ENCODE results near the gene EIF4H. TPM values are rescaled to one million over a fixed set of nuclear protein-coding genes. Genes with fewer than 3 reads are reported as not detected.

EIF4H gene
- total and polyA plus RNA-seq, 4 donors: 125 to 250 (median 223) TPM

GRCh38 chr7:74138945-74139843, 35.0 kb upstream of the EIF4H start:
- Histone ChIP-seq H3K4me1 (ENCODE audit: control insufficient read depth in 5 of 5, insufficient read depth in 5 of 5, low read length in 5 of 5) (no peaks in the 10 kb centered on the region), H3K36me3 (ENCODE audit: control insufficient read depth in 4 of 4, insufficient read depth in 4 of 4, low read length in 4 of 4) (no peaks in the 10 kb centered on the region), H3K27me3 (ENCODE audit: control insufficient read depth in 3 of 3, insufficient read depth in 3 of 3, low read length in 2 of 3) (no peaks in the 10 kb centered on the region), H3K27ac (ENCODE audit: low read depth in 1 of 2, low read length in 1 of 2) (no peak overlapping the region), H3K4me3 (no peak overlapping the region), H3K9me3 (ENCODE audit: control insufficient read depth in 4 of 4, insufficient read depth in 3 of 4, low read length in 3 of 4) (no peaks in the 10 kb centered on the region), H3K9ac (ENCODE audit: insufficient read depth in 1 of 2, low read length in 2 of 2) (no peak overlapping the region)
- no peak for TF ChIP-seq CTCF (IDR thresholded peaks at IDR 0.05; ENCODE audit: control extremely low read depth, extremely low read depth)
- DNase-seq (no peak), ATAC-seq (ENCODE audit: insufficient read depth, low FRiP score) (no peak)
- 88 to 92% methylated on average over 16 of the region's 16 CpGs for WGBS, 2 donors

GRCh38 chr7:74141705-74142104, 32.5 kb upstream of the EIF4H start:
- Histone ChIP-seq H3K9ac (ENCODE audit: insufficient read depth in 1 of 2, low read length in 2 of 2) (no peak overlapping the region), H3K27me3 (ENCODE audit: control insufficient read depth in 3 of 3, insufficient read depth in 3 of 3, low read length in 2 of 3) (no peaks in the 10 kb centered on the region), H3K36me3 (ENCODE audit: control insufficient read depth in 4 of 4, insufficient read depth in 4 of 4, low read length in 4 of 4) (no peaks in the 10 kb centered on the region), H3K9me3 (ENCODE audit: control insufficient read depth in 4 of 4, insufficient read depth in 3 of 4, low read length in 3 of 4) (peaks cover 0 to 5% (median 2%) of the 10 kb centered on the region in 4 donors), H3K27ac (ENCODE audit: low read depth in 1 of 2, low read length in 1 of 2) (no peak overlapping the region), H3K4me3 (no peak overlapping the region), H3K4me1 (ENCODE audit: control insufficient read depth in 5 of 5, insufficient read depth in 5 of 5, low read length in 5 of 5) (no peaks in the 10 kb centered on the region)
- WGBS, 2 donors: 34 to 41% methylated on average over 1 of the region's 1 CpG
- ATAC-seq (ENCODE audit: insufficient read depth, low FRiP score) (no peak), DNase-seq (no peak)
- TF ChIP-seq CTCF (IDR thresholded peaks at IDR 0.05; ENCODE audit: control extremely low read depth, extremely low read depth): no peak

- no peak for DNase-seq
- H3K9ac ChIP-seq (ENCODE audit: insufficient read depth in 1 of 2, low read length in 2 of 2): no peak overlapping the region
- H3K4me1 ChIP-seq (ENCODE audit: control insufficient read depth in 5 of 5, insufficient read depth in 5 of 5, low read length in 5 of 5): no peaks in the 10 kb centered on the region
- no peak for ATAC-seq (ENCODE audit: insufficient read depth, low FRiP score)
- no peaks in the 10 kb centered on the region for H3K27me3 ChIP-seq (ENCODE audit: control insufficient read depth in 3 of 3, insufficient read depth in 3 of 3, low read length in 2 of 3)
- 65 to 67% methylated on average over 6 of the region's 6 CpGs for WGBS, 2 donors
- H3K27ac ChIP-seq (ENCODE audit: low read depth in 1 of 2, low read length in 1 of 2): no peak overlapping the region
- no peaks in the 10 kb centered on the region for H3K36me3 ChIP-seq (ENCODE audit: control insufficient read depth in 4 of 4, insufficient read depth in 4 of 4, low read length in 4 of 4)
- peaks cover 0 to 5% (median 2%) of the 10 kb centered on the region in 4 donors for H3K9me3 ChIP-seq (ENCODE audit: control insufficient read depth in 4 of 4, insufficient read depth in 3 of 4, low read length in 3 of 4)
- H3K4me3 ChIP-seq: no peak overlapping the region
- TF ChIP-seq CTCF (IDR thresholded peaks at IDR 0.05; ENCODE audit: control extremely low read depth, extremely low read depth): no peak
These were observed 30.8 kb upstream of the EIF4H start for GRCh38 chr7:74143383-74143782.
